GM06990 (cell line): Measurements from ENCODE around the gene KCNQ5.

Source experiments
- DNase-seq: peaks from one replicate; pipeline ENCODE4 v3.0.0-alpha.2; 2011; ENCODE audit not compliant: insufficient read length; ENCODE audit errors: extremely low read depth
- H3K27me3 ChIP-seq: replicated peaks from 2 replicates; pipeline ENCODE4 v1.6.0; 2011; ENCODE audit warnings: low read length; ENCODE audit not compliant: control insufficient read depth, insufficient read depth
- H3K36me3 ChIP-seq: 2 replicates; pipeline ENCODE4 v1.5.1; 2011; ENCODE audit warnings: low read length; ENCODE audit not compliant: control insufficient read depth, insufficient read depth
- H3K4me3 ChIP-seq: replicated peaks from 2 replicates; pipeline ENCODE4 v1.5.1; 2011; ENCODE audit warnings: low read depth, mild to moderate bottlenecking, control low read depth, low read length
- CTCF ChIP-seq: IDR thresholded peaks from 2 replicates; pipeline ENCODE4 v1.5.1; 2011; ENCODE audit warnings: low read length, control low read depth, mild to moderate bottlenecking, inconsistent platforms; ENCODE audit not compliant: insufficient read depth, poor library complexity, severe bottlenecking

Gene KCNQ5

DNA sequence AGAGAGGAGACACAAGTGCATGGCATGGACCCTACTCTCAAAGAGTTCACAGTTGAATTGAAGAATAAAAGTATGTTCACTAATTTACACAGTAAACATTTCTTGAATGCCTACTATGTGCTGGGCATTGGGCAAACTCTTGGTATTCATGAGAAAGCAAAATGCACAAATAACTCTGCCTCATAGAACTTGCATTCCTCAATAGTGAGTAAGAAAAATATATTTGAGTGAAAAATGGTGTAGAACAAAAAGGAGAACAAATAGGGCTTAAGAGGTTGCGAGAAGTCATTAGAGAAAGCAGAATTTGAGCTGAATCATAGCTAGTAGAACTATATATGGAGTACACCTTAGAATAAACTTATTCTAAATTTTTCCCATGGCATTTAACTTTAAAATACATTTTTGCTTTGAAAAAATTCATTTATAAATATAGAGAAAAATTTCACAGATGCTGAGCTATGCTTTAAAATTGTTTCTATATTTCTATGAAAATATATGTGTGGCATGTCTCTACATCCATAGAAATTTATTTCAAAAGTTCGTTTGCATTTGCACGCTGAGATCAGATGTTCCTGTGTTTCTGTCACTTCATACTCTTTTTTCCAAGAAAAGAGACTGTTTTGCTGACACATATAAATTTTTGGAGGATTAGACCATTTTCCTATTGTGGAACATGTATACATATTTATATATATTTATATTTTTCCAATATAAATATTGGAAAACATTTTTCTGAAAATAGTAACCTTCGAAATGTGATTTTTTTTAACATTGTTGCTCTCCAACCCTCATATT is 236.1 kb downstream of the KCNQ5 start:
- Histone ChIP-seq H3K4me3 (no peak overlapping the region), H3K27me3 (no peaks in the 10 kb centered on the region), H3K36me3 (no peaks in the 10 kb centered on the region)
- DNase-seq: no peak
- no peak for TF ChIP-seq CTCF

GRCh38 chr6:72861059-72861458 is 239.2 kb downstream of the KCNQ5 start:
- no peak for TF ChIP-seq CTCF
- no peak for DNase-seq
- Histone ChIP-seq H3K27me3 (no peaks in the 10 kb centered on the region), H3K4me3 (no peak overlapping the region), H3K36me3 (no peaks in the 10 kb centered on the region)

- H3K4me3 ChIP-seq: no peak overlapping the region
- TF ChIP-seq CTCF: no peak
- H3K36me3 ChIP-seq: no peaks in the 10 kb centered on the region
- H3K27me3 ChIP-seq: no peaks in the 10 kb centered on the region
- DNase-seq: no peak
Observed at GRCh38 chr6:72861935-72862432, 240.1 kb downstream of the KCNQ5 start.

- no peak for DNase-seq
- Histone ChIP-seq H3K27me3 (no peaks in the 10 kb centered on the region), H3K4me3 (no peak overlapping the region), H3K36me3 (no peaks in the 10 kb centered on the region)
- TF ChIP-seq CTCF: no peak
Observed at GRCh38 chr6:72863131-72863530, 241.3 kb downstream of the KCNQ5 start.

DNA sequence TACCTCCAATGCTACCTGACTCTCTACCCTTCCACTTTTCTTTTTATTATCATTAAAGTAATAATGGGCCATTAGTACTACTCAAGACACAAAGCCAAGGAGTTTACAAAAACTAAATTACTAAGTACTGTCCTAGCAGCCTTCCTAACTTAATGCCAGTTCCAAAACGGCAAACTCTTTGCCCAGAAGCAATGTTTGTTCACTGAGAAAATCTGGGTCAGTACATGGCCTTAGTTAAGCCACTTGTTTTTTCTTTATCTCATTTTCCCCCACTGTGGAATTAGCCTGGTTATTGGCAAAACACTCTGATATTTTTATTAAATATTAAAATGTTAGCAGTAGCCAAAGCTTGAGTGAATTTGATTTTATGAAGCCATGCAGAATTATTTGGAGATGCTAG is 242.4 kb downstream of the KCNQ5 start:
- Histone ChIP-seq H3K4me3 (no peak overlapping the region), H3K27me3 (no peaks in the 10 kb centered on the region), H3K36me3 (no peaks in the 10 kb centered on the region)
- TF ChIP-seq CTCF: no peak
- DNase-seq: no peak

DNA sequence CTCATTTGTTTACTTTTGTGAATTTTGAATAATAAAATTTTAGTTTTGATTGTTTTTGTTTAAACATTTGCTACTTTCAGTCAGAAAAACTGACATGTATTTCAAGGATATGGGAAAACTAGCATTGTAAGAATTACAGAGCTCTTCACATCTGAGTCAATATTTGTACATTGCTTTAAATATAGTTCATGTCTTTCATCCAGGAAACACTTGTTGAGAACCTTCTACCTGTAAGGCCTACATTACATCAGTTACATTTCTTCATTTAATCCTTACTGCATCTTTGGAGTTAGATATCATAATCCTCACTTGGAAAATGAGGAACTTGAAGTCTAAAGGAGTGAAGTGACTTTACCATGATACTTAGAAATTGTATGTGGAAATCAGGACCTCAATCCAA is 242.9 kb downstream of the KCNQ5 start:
- no peak for DNase-seq
- H3K36me3 ChIP-seq: no peaks in the 10 kb centered on the region
- no peak overlapping the region for H3K4me3 ChIP-seq
- H3K27me3 ChIP-seq: no peaks in the 10 kb centered on the region
- no peak for TF ChIP-seq CTCF
